ENCODE results near the gene SURF1. TPM values are rescaled to one million over a fixed set of nuclear protein-coding genes. Genes with fewer than 3 reads are reported as not detected.

SURF1 gene
- total and polyA plus RNA-seq, 9 of the 15 experiments (the other 6 are each of a cell fraction or from before 2014, with no cell fraction given): 16.1 to 31.3 (median 20.9) TPM

DNA sequence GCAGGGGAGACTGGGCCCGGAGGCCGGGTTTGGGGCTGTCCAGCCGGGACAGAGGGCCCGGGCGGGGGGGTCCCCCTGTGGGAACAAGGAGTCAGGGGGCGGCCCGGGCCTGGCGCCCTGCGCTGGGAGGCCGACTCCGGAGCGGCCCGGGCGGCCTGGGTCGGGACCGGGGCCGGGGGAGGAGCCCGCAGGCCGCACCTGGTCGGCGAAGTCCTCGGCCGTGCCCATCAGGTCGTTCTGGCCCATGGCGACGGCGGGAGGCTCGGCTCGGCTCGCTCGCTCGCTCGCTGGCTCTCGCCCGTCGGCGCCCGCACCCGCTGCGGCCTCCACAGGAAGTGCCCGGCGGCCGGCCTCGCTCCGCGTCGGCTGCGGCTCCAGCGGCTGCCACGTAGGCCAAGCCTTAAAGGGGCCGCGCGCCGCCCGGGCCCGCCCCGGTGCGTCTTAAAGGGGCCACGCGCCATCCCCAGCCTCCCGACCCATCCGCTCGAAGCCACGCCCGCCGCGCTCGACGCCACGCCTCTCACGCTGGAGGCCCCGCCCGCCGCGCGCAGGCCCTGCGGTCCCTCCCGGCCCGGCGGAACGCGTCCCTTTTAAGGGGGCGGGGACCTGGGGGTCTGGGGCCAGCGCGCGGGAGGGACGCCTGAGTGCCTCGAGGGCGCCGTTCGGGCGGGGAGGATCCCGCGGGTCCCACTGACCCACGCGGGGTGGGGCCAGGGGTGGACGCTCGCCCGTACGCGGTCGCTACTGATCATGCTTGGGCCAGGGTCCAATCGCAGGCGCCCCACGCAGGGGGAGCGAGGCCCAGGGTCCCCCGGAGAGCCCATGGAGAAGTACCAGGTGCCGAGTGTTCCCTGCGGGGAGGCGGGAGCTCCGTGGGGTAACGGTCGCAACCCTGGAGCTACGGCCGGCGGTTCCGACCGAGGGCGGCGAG is 19.7 kb upstream of the SURF1 start, which contains the start of the genes STKLD1 and SURF4 (continued):
- TF ChIP-seq, protein P1, sequence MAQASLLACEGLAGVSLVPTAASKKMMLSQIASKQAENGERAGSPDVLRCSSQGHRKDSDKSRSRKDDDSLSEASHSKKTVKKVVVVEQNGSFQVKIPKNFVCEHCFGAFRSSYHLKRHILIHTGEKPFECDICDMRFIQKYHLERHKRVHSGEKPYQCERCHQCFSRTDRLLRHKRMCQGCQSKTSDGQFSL (CRISPR knock-in tag; IDR thresholded peaks at IDR 0.05): peak; percentile 68
- TF ChIP-seq, protein P1 (tag; IDR thresholded peaks at IDR 0.05): no peak
- TF ChIP-seq ARNT (IDR thresholded peaks at IDR 0.05) (no peak), ZNF263 (CRISPR knock-in tag; IDR thresholded peaks at IDR 0.05; ENCODE audit: borderline replicate concordance) (peak; percentile 66; the same call in 1 of the 2 replicates), JUNB (CRISPR knock-in tag; conservative IDR thresholded peaks at IDR 0.05) (no peak), BCOR (IDR thresholded peaks at IDR 0.05) (no peak), EP300 (IDR thresholded peaks at IDR 0.05; ENCODE audit: low read length) (no peak), ZSCAN32 (CRISPR knock-in tag; IDR thresholded peaks at IDR 0.05) (no peak), TAL1 (IDR thresholded peaks at IDR 0.05) (no peak), MTA3 (IDR thresholded peaks at IDR 0.05; ENCODE audit: borderline replicate concordance) (peak; percentile 76), ZNF212 (CRISPR knock-in tag; IDR thresholded peaks at IDR 0.05) (no peak), POLR3A (IDR thresholded peaks at IDR 0.05; ENCODE audit: borderline replicate concordance, extremely low read depth, insufficient read depth, insufficient read length) (no peak), HDGF (IDR thresholded peaks at IDR 0.05) (no peak), HNRNPL (IDR thresholded peaks at IDR 0.05; ENCODE audit: low read depth, low read length) (peak; percentile 98), PPARD (CRISPR knock-in tag; IDR thresholded peaks at IDR 0.05) (no peak), HCFC1 (IDR thresholded peaks at IDR 0.05; ENCODE audit: low read depth, low read length) (peak; percentile 65), NRF1 (conservative IDR thresholded peaks at IDR 0.05 in 1 of 2, IDR thresholded peaks at IDR 0.05 in 1 of 2) (peak; percentile 86 to 87), NELFE (IDR thresholded peaks at IDR 0.05; ENCODE audit: insufficient read depth, insufficient read length) (no peak), BRCA1 (IDR thresholded peaks at IDR 0.05) (no peak), BRCA1 (CRISPR knock-in tag; IDR thresholded peaks at IDR 0.05) (no peak), COPS2 (conservative IDR thresholded peaks at IDR 0.05) (no peak), ZNF282 (CRISPR knock-in tag; IDR thresholded peaks at IDR 0.05) (peak; percentile 25; the same call in 1 of the 2 replicates)
- TF ChIP-seq, protein P2, sequence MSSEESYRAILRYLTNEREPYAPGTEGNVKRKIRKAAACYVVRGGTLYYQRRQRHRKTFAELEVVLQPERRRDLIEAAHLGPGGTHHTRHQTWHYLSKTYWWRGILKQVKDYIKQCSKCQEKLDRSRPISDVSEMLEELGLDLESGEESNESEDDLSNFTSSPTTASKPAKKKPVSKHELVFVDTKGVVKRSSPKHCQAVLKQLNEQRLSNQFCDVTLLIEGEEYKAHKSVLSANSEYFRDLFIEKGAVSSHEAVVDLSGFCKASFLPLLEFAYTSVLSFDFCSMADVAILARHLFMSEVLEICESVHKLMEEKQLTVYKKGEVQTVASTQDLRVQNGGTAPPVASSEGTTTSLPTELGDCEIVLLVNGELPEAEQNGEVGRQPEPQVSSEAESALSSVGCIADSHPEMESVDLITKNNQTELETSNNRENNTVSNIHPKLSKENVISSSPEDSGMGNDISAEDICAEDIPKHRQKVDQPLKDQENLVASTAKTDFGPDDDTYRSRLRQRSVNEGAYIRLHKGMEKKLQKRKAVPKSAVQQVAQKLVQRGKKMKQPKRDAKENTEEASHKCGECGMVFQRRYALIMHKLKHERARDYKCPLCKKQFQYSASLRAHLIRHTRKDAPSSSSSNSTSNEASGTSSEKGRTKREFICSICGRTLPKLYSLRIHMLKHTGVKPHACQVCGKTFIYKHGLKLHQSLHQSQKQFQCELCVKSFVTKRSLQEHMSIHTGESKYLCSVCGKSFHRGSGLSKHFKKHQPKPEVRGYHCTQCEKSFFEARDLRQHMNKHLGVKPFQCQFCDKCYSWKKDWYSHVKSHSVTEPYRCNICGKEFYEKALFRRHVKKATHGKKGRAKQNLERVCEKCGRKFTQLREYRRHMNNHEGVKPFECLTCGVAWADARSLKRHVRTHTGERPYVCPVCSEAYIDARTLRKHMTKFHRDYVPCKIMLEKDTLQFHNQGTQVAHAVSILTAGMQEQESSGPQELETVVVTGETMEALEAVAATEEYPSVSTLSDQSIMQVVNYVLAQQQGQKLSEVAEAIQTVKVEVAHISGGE (CRISPR knock-in tag; IDR thresholded peaks at IDR 0.05): peak in 1 of 3 experiments; percentile 54; a peak in 3 of 6 replicates
- TF ChIP-seq, protein P3, sequence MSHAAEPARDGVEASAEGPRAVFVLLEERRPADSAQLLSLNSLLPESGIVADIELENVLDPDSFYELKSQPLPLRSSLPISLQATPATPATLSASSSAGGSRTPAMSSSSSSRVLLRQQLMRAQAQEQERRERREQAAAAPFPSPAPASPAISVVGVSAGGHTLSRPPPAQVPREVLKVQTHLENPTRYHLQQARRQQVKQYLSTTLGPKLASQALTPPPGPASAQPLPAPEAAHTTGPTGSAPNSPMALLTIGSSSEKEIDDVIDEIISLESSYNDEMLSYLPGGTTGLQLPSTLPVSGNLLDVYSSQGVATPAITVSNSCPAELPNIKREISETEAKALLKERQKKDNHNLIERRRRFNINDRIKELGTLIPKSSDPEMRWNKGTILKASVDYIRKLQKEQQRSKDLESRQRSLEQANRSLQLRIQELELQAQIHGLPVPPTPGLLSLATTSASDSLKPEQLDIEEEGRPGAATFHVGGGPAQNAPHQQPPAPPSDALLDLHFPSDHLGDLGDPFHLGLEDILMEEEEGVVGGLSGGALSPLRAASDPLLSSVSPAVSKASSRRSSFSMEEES (CRISPR knock-in tag; IDR thresholded peaks at IDR 0.05): no peak
